GM12874 (cell line): Measurements from ENCODE around the gene NUFIP2.

Experiments
- CTCF ChIP-seq: IDR thresholded peaks from 2 replicates; pipeline ENCODE4 v1.5.1; 2011; ENCODE audit warnings: low read depth, mild to moderate bottlenecking, control low read depth, low read length, moderate library complexity; ENCODE audit not compliant: insufficient read depth

NUFIP2 gene

GRCh38 chr17:29273924-29274323, 20.0 kb downstream of the NUFIP2 start:
- TF ChIP-seq CTCF: no peak

- no peak for TF ChIP-seq CTCF
These were observed 30.0 kb downstream of the NUFIP2 start for GRCh38 chr17:29263916-29264315.

GRCh38 chr17:29257756-29258155, 36.2 kb downstream of the NUFIP2 start:
- no peak for TF ChIP-seq CTCF

GRCh38 chr17:29256735-29257466, 37.0 kb downstream of the NUFIP2 start:
- no peak for TF ChIP-seq CTCF

- no peak for TF ChIP-seq CTCF
These were observed 37.9 kb downstream of the NUFIP2 start for GRCh38 chr17:29255926-29256522.

- 0 out of 2 replicates have a peak, but pooled peaks have one; percentile 10 for TF ChIP-seq CTCF
These were observed 40.9 kb downstream of the NUFIP2 start for GRCh38 chr17:29253037-29253436.

GRCh38 chr17:29252101-29252791, 41.7 kb downstream of the NUFIP2 start:
- peak; percentile 29; the same call in 1 of the 2 replicates for TF ChIP-seq CTCF
